Panc1 (cell line): ENCODE data around the gene RASSF5. TPM values are rescaled to one million over a fixed set of nuclear protein-coding genes. Genes with fewer than 3 reads are reported as not detected.

Experiments used
- ATAC-seq: fragments of 200-7000 bp; cut with Tn5 transposase; 2 replicates; pipeline ENCODE4 v1.9.1; 2020; ENCODE audit warnings: mild to moderate bottlenecking, moderate library complexity
- BruUV-seq: library from RNA; stranded (reverse); fragments of 400-500 nt; replicated peaks from 2 replicates; lab custom pipeline; 2021; lab: Mats Ljungman, UMichigan
- CTCF ChIA-PET: fragments of 300-600 bp; sonication (Branson Sonifier 250); formaldehyde crosslinking; loops from one replicate; lab custom pipeline; 2022; ENCODE audit warnings: antibody characterized with exemption; lab: Charles Lee
- POLR2A ChIA-PET: fragments of 300-600 bp; sonication (Branson Sonifier 250); formaldehyde crosslinking; loops from one replicate; lab custom pipeline; 2022; ENCODE audit warnings: antibody characterized with exemption; lab: Charles Lee
- DNase-seq: peaks from one replicate; pipeline ENCODE4 v3.0.0-alpha.2; 2010; ENCODE audit warnings: low read depth, low spot score
- H3K27ac ChIP-seq: 2 replicates; pipeline ENCODE4 v1.5.1; 2011; ENCODE audit warnings: mild to moderate bottlenecking, low read length, inconsistent platforms
- H3K27me3 ChIP-seq: fragments of 200-500 bp; sonication (Bioruptor generic); 2 replicates; pipeline ENCODE4 v1.6.0; 2014; ENCODE audit warnings: low read length, inconsistent platforms; ENCODE audit not compliant: control insufficient read depth, insufficient read depth
- H3K36me3 ChIP-seq: fragments of 200-500 bp; sonication (Bioruptor generic); 2 replicates; pipeline ENCODE4 v1.5.1; 2014; ENCODE audit warnings: inconsistent platforms, mild to moderate bottlenecking, low read length, moderate library complexity; ENCODE audit not compliant: control insufficient read depth, insufficient read depth
- H3K4me1 ChIP-seq: 2 replicates; pipeline ENCODE4 v1.5.1; 2011; ENCODE audit warnings: inconsistent platforms, mild to moderate bottlenecking, low read length, moderate library complexity; ENCODE audit not compliant: control insufficient read depth, insufficient read depth
- H3K4me3 ChIP-seq, 2 experiments: 2 replicates each; pipeline ENCODE4 v1.5.1; 2011 to 2012; ENCODE audit warnings: low read depth in 2 of 2, low read length in 2 of 2, mild to moderate bottlenecking in 2 of 2, inconsistent platforms in 1 of 2, moderate library complexity in 1 of 2
- H3K9me3 ChIP-seq: fragments of 200-500 bp; sonication (Bioruptor generic); 2 replicates; pipeline ENCODE4 v1.5.1; 2014; ENCODE audit warnings: low read depth, mild to moderate bottlenecking, inconsistent platforms, low read length, moderate library complexity; ENCODE audit not compliant: control insufficient read depth, insufficient read depth
- CTCF ChIP-seq: fragments of 450-650 bp; IDR thresholded peaks from 2 replicates; pipeline ENCODE4 v1.5.1; 2017; ENCODE audit warnings: mild to moderate bottlenecking
- POLR2AphosphoS5 ChIP-seq: IDR thresholded peaks from 2 replicates; pipeline ENCODE4 v1.6.1; 2012; ENCODE audit warnings: mild to moderate bottlenecking, low read depth, low read length, moderate library complexity
- REST ChIP-seq, 2 experiments: IDR thresholded peaks; 2 replicates each; pipeline ENCODE4 v1.6.1; 2011 to 2012; ENCODE audit warnings: low read depth in 2 of 2, control low read depth in 1 of 2, low read length in 1 of 2, mild to moderate bottlenecking in 1 of 2, moderate library complexity in 1 of 2; ENCODE audit not compliant: insufficient read depth in 1 of 2
- SIN3A ChIP-seq: IDR thresholded peaks from 2 replicates; pipeline ENCODE4 v1.6.1; 2012; ENCODE audit warnings: low read depth, mild to moderate bottlenecking, low read length, moderate library complexity, borderline replicate concordance; ENCODE audit not compliant: insufficient read depth
- TCF7L2 ChIP-seq: IDR thresholded peaks from 2 replicates; pipeline ENCODE4 v1.6.1; 2011; ENCODE audit warnings: mild to moderate bottlenecking, low read depth, low read length, inconsistent platforms
- in situ Hi-C: cut with HindIII; loops from 2 replicates; pipeline ENCODE4 v1.10.0; 2016; ENCODE audit warnings: low sequenced_read_pairs, low pct_unique_long_range_greater_than_20kb
- intact Hi-C: fragments of 100-400 bp; cut with micrococcal nuclease; formaldehyde crosslinking; loops from one replicate; pipeline ENCODE4 v1.10.0; 2022; ENCODE audit not compliant: unreplicated experiment
- total RNA-seq: library from RNA; stranded (reverse); gene quantifications from one replicate; pipeline ENCODE4 v1.2.1, GENCODE V29; 2021; ENCODE audit not compliant: unreplicated experiment

The RASSF5 gene
- total RNA-seq, 1 experiment from 2014 or later: 1.6 TPM

- TF ChIP-seq REST (IDR thresholded peaks at IDR 0.05; ENCODE audit: insufficient read depth in 1 of 2, low read depth in 2 of 2, low read length in 1 of 2) (no peak), POLR2AphosphoS5 (no peak), TCF7L2 (no peak), CTCF (no peak), SIN3A (no peak)
- H3K4me1 ChIP-seq: no peaks in the 10 kb centered on the region
- H3K27me3 ChIP-seq: no peaks in the 10 kb centered on the region
- intact Hi-C loops: no loop called here
- H3K36me3 ChIP-seq: no peaks in the 10 kb centered on the region
- DNase-seq (no peak), ATAC-seq (no peak)
- no peak overlapping the region for H3K27ac ChIP-seq
- no peaks in the 10 kb centered on the region for H3K9me3 ChIP-seq
- H3K4me3 ChIP-seq: no peak overlapping the region
- POLR2A ChIA-PET: no interaction called here
- BruUV-seq: no TSS peak
- CTCF ChIA-PET: no interaction called here
- in situ Hi-C loops: no loop called here
These were observed 10.5 kb downstream of the RASSF5 start for GRCh38 chr1:206517784-206518183.

GRCh38 chr1:206518206-206518605, 10.9 kb downstream of the RASSF5 start:
- POLR2A ChIA-PET: no interaction called here

More at GRCh38 chr1:206518206-206518605, 10.9 kb downstream of the RASSF5 start:
- no peaks in the 10 kb centered on the region for H3K36me3 ChIP-seq
- DNase-seq (no peak), ATAC-seq (no peak)
- no peaks in the 10 kb centered on the region for H3K9me3 ChIP-seq
- in situ Hi-C loops (no loop called here), intact Hi-C loops (no loop called here)
- TF ChIP-seq TCF7L2: no peak
- TF ChIP-seq CTCF: no peak
- H3K27me3 ChIP-seq: no peaks in the 10 kb centered on the region
- no TSS peak for BruUV-seq
- CTCF ChIA-PET: no interaction called here
- H3K4me1 ChIP-seq: no peaks in the 10 kb centered on the region
- no peak overlapping the region for H3K4me3 ChIP-seq
- no peak overlapping the region for H3K27ac ChIP-seq
